ENCODE measurements around the gene YJEFN3.

The YJEFN3 gene

DNA sequence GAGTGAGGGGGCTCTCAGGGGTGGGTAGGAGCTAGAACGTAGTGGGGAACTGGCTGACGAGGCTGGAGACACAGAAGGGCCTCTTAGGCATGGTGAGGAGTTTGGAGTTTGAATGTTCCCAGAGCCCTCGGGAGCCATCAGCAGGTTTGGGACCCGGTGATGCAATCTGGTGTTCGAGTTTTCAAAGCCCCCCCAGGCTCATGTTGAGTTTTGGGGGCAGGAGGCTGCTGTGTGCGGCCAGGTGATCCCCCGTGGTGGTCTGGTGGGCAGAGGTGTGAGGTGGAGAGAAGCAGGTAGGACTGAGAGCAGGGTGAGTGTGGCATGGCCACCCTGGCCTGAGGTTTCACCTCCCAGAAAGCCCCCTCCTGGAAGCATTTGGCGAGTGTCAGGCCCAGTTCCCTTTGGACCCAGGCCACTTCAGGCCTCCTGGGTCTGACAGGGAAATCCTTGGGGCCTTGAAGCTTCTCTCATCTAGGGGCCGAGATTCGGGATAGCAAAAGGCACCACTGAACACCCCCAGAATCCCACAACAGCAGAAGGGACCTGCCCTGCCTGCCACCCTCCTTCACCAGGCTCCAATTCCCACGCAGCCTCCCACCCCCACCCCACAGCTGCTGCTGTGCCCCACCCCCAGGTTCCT lies 1.2 kb downstream of the YJEFN3 start:
- DNase-seq (ENCODE audit: low read depth), result no peak
- in situ Hi-C loops (cut with HindIII; ENCODE audit: low sequenced_read_pairs), result loop anchor here (5.0 kb wide), 1 partner anchor 62 kb away; no protein-coding TSS in a partner anchor
- no peak overlapping the region for H3K4me3 ChIP-seq (ENCODE audit: low read depth, low read length)
- no peak for TF ChIP-seq CTCF (IDR thresholded peaks at IDR 0.05; ENCODE audit: low read depth, low read length, missing control alignments)

DNA sequence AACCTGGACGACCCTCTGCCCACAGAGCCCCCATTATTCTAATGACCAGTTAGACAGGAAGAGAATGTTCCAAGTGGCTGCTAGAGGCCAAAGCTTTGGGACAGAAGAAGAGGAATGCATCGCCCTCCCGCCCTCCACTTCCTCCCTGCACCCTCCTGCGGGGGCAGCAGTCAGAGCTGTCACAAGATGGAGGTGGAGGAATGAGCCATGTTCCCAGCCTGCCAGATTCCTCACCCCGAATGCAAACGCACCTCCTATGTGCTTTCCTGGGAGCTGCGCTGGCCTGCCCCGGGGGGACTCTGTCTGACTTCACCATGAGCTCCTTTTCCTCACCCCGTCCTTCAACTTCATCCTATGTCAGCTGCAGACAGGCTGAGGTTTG lies 1.7 kb downstream of the YJEFN3 start:
- DNase-seq (ENCODE audit: low read depth), result no peak
- no peak overlapping the region for H3K4me3 ChIP-seq (ENCODE audit: low read depth, low read length)
- in situ Hi-C loops (cut with HindIII; ENCODE audit: low sequenced_read_pairs), result loop anchor here (5.0 kb wide), 1 partner anchor 62 kb away; no protein-coding TSS in a partner anchor
- TF ChIP-seq CTCF (IDR thresholded peaks at IDR 0.05; ENCODE audit: low read depth, low read length, missing control alignments), result no peak

GRCh38 chr19:19530889-19531288 lies 2.2 kb downstream of the YJEFN3 start:
- H3K4me3 ChIP-seq (ENCODE audit: low read depth, low read length), result no peak overlapping the region
- in situ Hi-C loops (cut with HindIII; ENCODE audit: low sequenced_read_pairs), result loop anchor here (5.0 kb wide), 1 partner anchor 61 kb away; no protein-coding TSS in a partner anchor
- DNase-seq (ENCODE audit: low read depth), result no peak
- TF ChIP-seq CTCF (IDR thresholded peaks at IDR 0.05; ENCODE audit: low read depth, low read length, missing control alignments), result no peak

- in situ Hi-C loops (cut with HindIII; ENCODE audit: low sequenced_read_pairs), result loop anchor here (5.0 kb wide), 1 partner anchor 60 kb away; no protein-coding TSS in a partner anchor
- H3K4me3 ChIP-seq (ENCODE audit: low read depth, low read length), result no peak overlapping the region
- no peak for DNase-seq (ENCODE audit: low read depth)
- TF ChIP-seq CTCF (IDR thresholded peaks at IDR 0.05; ENCODE audit: low read depth, low read length, missing control alignments), result peak; percentile 94
These were observed 3.5 kb downstream of the YJEFN3 start for GRCh38 chr19:19531951-19532805.

DNA sequence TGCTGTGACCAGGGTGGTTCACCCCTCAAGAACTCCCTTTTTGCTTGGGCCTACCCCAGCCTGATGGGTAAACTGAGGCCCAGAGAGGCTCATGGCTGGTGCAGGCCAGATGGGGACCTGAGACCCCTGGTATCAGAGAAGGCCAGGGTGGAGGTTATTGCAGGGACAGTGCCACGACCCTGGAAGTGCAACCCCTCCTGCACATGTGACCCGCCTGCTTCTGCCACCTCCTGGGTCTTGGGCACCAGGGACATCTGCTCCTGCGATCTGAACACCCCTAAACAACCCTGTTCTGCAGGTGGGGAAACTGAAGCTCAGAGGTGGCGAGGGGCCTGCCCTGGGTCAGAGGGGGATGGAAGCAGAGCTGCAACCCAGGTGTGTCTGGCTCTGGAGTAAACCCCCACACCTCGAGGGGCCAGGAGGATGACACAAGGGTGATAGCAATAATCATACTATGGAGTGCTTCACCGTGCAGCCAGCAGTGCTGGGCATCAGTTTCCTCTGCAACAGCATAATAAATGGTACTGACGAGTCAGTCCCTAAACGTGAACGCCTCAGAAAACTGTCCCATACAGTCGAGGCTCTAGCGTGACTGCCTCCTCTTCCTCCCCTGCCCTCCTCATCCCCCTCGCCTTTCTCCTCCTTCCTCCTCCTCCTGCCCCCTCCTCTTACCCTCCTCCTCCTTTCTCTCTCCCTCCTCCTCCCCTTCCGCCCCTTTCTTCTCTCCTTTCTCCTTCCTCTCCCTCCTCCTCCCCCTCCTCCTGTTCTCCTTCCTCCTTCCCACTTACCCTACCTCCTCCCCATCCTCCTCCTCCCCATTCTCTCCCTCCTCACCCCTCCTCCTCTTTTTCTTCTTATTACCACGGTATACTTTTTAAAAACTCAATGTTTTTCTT lies 4.3 kb downstream of the YJEFN3 start:
- DNase-seq (ENCODE audit: low read depth), result no peak
- in situ Hi-C loops (cut with HindIII; ENCODE audit: low sequenced_read_pairs), result loop anchor here (5.0 kb wide), 1 partner anchor 59 kb away; no protein-coding TSS in a partner anchor
- H3K4me3 ChIP-seq (ENCODE audit: low read depth, low read length), result no peak overlapping the region
- no peak for TF ChIP-seq CTCF (IDR thresholded peaks at IDR 0.05; ENCODE audit: low read depth, low read length, missing control alignments)

DNA sequence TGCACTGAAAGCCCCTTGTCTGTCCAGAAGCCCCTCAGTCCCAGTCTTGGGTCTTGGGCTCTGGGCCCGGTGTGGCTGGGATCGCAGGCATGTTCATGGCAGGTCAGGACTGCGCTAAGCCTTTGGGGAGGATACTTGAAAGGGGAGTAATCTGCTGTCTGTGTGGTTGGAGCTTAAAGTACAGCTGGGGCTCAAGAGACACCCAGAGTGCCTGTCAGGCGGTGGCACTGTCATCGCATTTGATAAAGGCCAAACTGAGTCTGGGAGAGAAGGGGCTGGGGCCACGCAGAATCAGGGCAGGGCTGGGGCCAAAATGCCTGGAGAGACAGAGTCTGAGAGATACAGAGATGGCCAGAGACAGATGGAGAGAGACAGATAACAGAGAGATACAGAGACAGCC lies 5.1 kb downstream of the YJEFN3 start:
- DNase-seq (ENCODE audit: low read depth), result no peak
- H3K4me3 ChIP-seq (ENCODE audit: low read depth, low read length), result no peak overlapping the region
- in situ Hi-C loops (cut with HindIII; ENCODE audit: low sequenced_read_pairs), result loop anchor here (5.0 kb wide), 1 partner anchor 58 kb away; no protein-coding TSS in a partner anchor
- TF ChIP-seq CTCF (IDR thresholded peaks at IDR 0.05; ENCODE audit: low read depth, low read length, missing control alignments), result no peak

Data from astrocyte of the cerebellum (primary cell).